K562 (cell line): ENCODE data around the gene TBC1D7. TPM values are rescaled to one million over a fixed set of nuclear protein-coding genes. Genes with fewer than 3 reads are reported as not detected.
A peak's percentile ranks its signal among the peaks of the same experiment; 100 is the strongest.

Experiments
- BACH1 ChIP-seq: fragments of 200-800 bp; sonication (Bioruptor generic); IDR thresholded peaks from 2 replicates; pipeline ENCODE4 v1.6.1; 2016; ENCODE audit warnings: missing genetic modification characterization, missing compliant biosample characterization
- CC2D1A ChIP-seq: fragments of 450-650 bp; IDR thresholded peaks from 2 replicates; pipeline ENCODE4 v1.6.1; 2017; ENCODE audit warnings: mild to moderate bottlenecking
- CREB1 ChIP-seq, 2 experiments: sonication (generic) in 1 of 2; formaldehyde crosslinking in 1 of 2; IDR thresholded peaks; 2 replicates each; pipeline versions ENCODE4 v1.6.1 to v1.8.0; 2012 to 2022; ENCODE audit warnings: inconsistent platforms in 1 of 2, mild to moderate bottlenecking in 1 of 2, missing genetic modification reagents in 1 of 2, moderate library complexity in 1 of 2
- DACH1 ChIP-seq: fragments of 450-650 bp; IDR thresholded peaks from 2 replicates; pipeline ENCODE4 v1.6.1; 2018; ENCODE audit not compliant: partially characterized antibody
- ELK1 ChIP-seq: sonication (generic); formaldehyde crosslinking; IDR thresholded peaks from 2 replicates; pipeline ENCODE4 v1.8.1; 2022; ENCODE audit warnings: missing genetic modification reagents
- ETV1 ChIP-seq: fragments of 450-650 bp; conservative IDR thresholded peaks from 2 replicates; pipeline ENCODE4 v1.6.1; 2016; ENCODE audit warnings: missing genetic modification characterization, control low read depth, low read depth, missing compliant biosample characterization
- HDGF ChIP-seq: fragments of 450-650 bp; IDR thresholded peaks from 2 replicates; pipeline ENCODE4 v1.6.1; 2016
- KDM4B ChIP-seq, 2 experiments: fragments of 450-650 bp in 1 of 2; sonication (generic) in 1 of 2; IDR thresholded peaks; 2 replicates each; pipeline ENCODE4 v1.6.1; 2016 to 2017; ENCODE audit warnings: borderline replicate concordance in 2 of 2, antibody characterized with exemption in 1 of 2, low read depth in 1 of 2, mild to moderate bottlenecking in 1 of 2
- MAZ ChIP-seq, 2 experiments: fragments of 450-650 bp in 1 of 2; sonication (generic) in 1 of 2; formaldehyde crosslinking; IDR thresholded peaks in 1 of 2; conservative IDR thresholded peaks in 1 of 2; 2 replicates each; pipeline versions ENCODE4 v1.4.0 to v1.5.0; 2020; ENCODE audit warnings: mild to moderate bottlenecking in 1 of 2, missing genetic modification reagents in 1 of 2
- MEF2D ChIP-seq: conservative IDR thresholded peaks from 2 replicates; pipeline ENCODE4 v1.6.1; 2016; ENCODE audit warnings: low read depth, missing genetic modification characterization, missing compliant biosample characterization
- NCOR1 ChIP-seq: fragments of 450-650 bp; IDR thresholded peaks from 2 replicates; pipeline ENCODE4 v1.6.1; 2016; ENCODE audit warnings: mild to moderate bottlenecking, moderate library complexity
- NFRKB ChIP-seq: fragments of 450-650 bp; IDR thresholded peaks from 2 replicates; pipeline ENCODE4 v1.6.1; 2016; ENCODE audit warnings: low read depth
- NR2C1 ChIP-seq, 2 experiments: fragments of 450-650 bp; IDR thresholded peaks; 2 replicates each; pipeline ENCODE4 v1.6.1; 2017; ENCODE audit warnings: mild to moderate bottlenecking in 2 of 2, antibody characterized with exemption in 1 of 2, inconsistent platforms in 1 of 2, missing compliant biosample characterization in 1 of 2, missing genetic modification characterization in 1 of 2
- NR3C1 ChIP-seq: sonication (generic); formaldehyde crosslinking; IDR thresholded peaks from 2 replicates; pipeline ENCODE4 v1.8.1; 2022; ENCODE audit warnings: missing genetic modification reagents
- TAF9B ChIP-seq: fragments of 450-650 bp; IDR thresholded peaks from 2 replicates; pipeline ENCODE4 v1.6.1; 2018; ENCODE audit warnings: mild to moderate bottlenecking; ENCODE audit not compliant: partially characterized antibody
- THRAP3 ChIP-seq: fragments of 450-650 bp; IDR thresholded peaks from 2 replicates; pipeline ENCODE4 v1.6.1; 2016; ENCODE audit warnings: mild to moderate bottlenecking, inconsistent platforms, borderline replicate concordance
- ZNF232 ChIP-seq: sonication (generic); formaldehyde crosslinking; IDR thresholded peaks from 2 replicates; pipeline ENCODE4 v1.8.0; 2022; ENCODE audit warnings: mild to moderate bottlenecking, missing genetic modification reagents
- ZNF318 ChIP-seq, 2 experiments: fragments of 450-650 bp; IDR thresholded peaks; 2 replicates each; pipeline ENCODE4 v1.6.1; 2016; ENCODE audit warnings: mild to moderate bottlenecking in 2 of 2, borderline replicate concordance in 1 of 2, low read depth in 1 of 2, moderate library complexity in 1 of 2
- polyA plus RNA-seq, 8 experiments: library from polyadenylated mRNA; depleted of rRNA in 4 of 8; stranded (reverse) in 5 of 8; unstranded in 3 of 8; fragments of >200 nt; fragmentation: Nextera tagmentation in 2 of 8; fragmentation: Illumina TruSeq in 1 of 8; extraction: Ambion mirVana in 2 of 8; extraction: Trizol in 1 of 8; gene quantifications; 2 replicates each; pipeline versions ENCODE4 v1.2.1 to v1.2.3, GENCODE V29; 2011 to 2014; ENCODE audit warnings: inconsistent platforms in 1 of 8, missing spikeins in 1 of 8
- total RNA-seq, 7 experiments: library from RNA; depleted of rRNA in 6 of 7; stranded (reverse); fragments of >200 nt in 6 of 7; fragmentation: Illumina TruSeq in 2 of 7; extraction: Trizol in 2 of 7; gene quantifications; 2 replicates each; pipeline versions ENCODE4 v1.2.1 to v1.2.3, GENCODE V29; 2011 to 2021; ENCODE audit warnings: low replicate concordance in 1 of 7

Gene TBC1D7
- total and polyA plus RNA-seq, 9 of the 15 experiments (the other 6 are each of a cell fraction or from before 2014, with no cell fraction given), result 49.4 to 107 (median 61.1) TPM

DNA sequence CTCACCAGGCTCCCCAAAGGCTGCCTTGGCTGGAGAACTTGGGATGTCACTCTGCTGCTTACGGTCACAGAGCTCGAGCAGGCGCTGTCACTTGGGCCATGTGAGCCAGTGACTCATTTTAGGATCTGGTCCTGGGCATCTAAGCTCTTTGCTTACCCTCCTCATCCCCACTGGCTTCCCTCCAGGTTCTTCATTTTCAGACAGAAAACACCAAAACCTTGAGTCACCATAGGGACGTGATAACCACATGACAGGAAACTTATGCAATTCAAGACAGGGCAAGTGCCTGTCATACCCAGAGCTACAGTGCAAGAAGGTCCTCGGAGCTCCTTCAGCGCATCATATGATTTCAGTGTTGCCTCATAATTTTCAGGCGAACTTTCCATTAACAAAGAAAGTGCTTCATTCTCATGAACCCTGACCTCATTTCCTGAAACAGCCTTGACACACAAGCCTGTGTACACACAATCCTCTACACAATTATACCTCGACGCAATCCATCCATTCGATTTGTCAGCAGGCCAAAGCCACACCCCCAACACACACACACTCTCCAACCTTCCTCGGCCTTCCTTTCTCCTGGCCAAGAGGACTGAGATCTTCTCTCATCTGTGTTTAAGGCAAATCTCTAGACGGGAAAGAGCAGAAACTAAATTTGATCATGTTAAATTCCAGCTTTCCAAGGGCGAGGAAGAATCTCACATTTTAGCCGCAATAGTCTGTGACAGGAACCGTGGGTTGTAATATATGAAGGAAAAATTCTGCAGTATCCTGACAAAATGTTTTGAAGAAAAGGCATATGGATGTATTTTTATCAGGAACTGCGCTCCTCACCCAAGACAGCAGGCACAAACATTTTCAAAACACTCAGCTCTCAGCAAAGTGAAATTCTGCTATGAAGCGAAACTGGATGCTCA, 25.3 kb downstream of the TBC1D7 start (continued):
- TF ChIP-seq NR3C1 (CRISPR knock-in tag), result no peak
- peak; percentile 72 for TF ChIP-seq NCOR1
- no peak for TF ChIP-seq KDM4B (IDR thresholded peaks at IDR 0.05; ENCODE audit: borderline replicate concordance in 2 of 2, low read depth in 1 of 2)
- TF ChIP-seq ELK1 (CRISPR knock-in tag), result no peak
- peak; percentile 75 for TF ChIP-seq ETV1
- TF ChIP-seq NFRKB, result peak; percentile 38; the same call in 1 of the 2 replicates
- peak; percentile 73 for TF ChIP-seq CREB1 (IDR thresholded peaks at IDR 0.05)
- TF ChIP-seq CREB1 (CRISPR knock-in tag; IDR thresholded peaks at IDR 0.05), result peak; percentile 18; the same call in 1 of the 2 replicates
- peak; percentile 78; the same call in 1 of the 2 replicates for TF ChIP-seq MEF2D
- TF ChIP-seq THRAP3, result no peak
- TF ChIP-seq DACH1, result no peak
- TF ChIP-seq CC2D1A, result no peak
- TF ChIP-seq ZNF318 (IDR thresholded peaks at IDR 0.05; ENCODE audit: borderline replicate concordance in 1 of 2, low read depth in 1 of 2), result peak in 1 of 2 experiments; percentile 97; a peak in 2 of 4 replicates
- peak; percentile 89 for TF ChIP-seq BACH1
- peak; percentile 80 for TF ChIP-seq TAF9B
- TF ChIP-seq ZNF232 (CRISPR knock-in tag), result no peak
- TF ChIP-seq HDGF, result no peak
- peak; percentile 51; the same call in 1 of the 2 replicates for TF ChIP-seq NR2C1 (IDR thresholded peaks at IDR 0.05)
- peak; percentile 88 for TF ChIP-seq NR2C1 (tag; IDR thresholded peaks at IDR 0.05)
- peak; percentile 19 to 30; a peak in 1 of 4 replicates for TF ChIP-seq MAZ (CRISPR knock-in tag; conservative IDR thresholded peaks at IDR 0.05 in 1 of 2, IDR thresholded peaks at IDR 0.05 in 1 of 2)
